Measurements from ENCODE around the gene PCDH7. TPM values are rescaled to one million over a fixed set of nuclear protein-coding genes. Genes with fewer than 3 reads are reported as not detected.

The PCDH7 gene
- 0.01 TPM for polyA plus RNA-seq (2013)

- DNase-seq = peak; percentile 42 to 80 (median 78)
- Histone ChIP-seq H3K9me3 (ENCODE audit: control extremely low read depth in 1 of 5, control insufficient read depth in 4 of 5, insufficient read depth in 2 of 5, low read depth in 1 of 5, low read length in 4 of 5) (no peaks in the 10 kb centered on the region), H3K4me3 (ENCODE audit: control insufficient read depth in 1 of 7, extremely low read depth in 1 of 7, insufficient read depth in 4 of 7, low read depth in 2 of 7, low read length in 6 of 7) (peak within 1 kb of the TSS; percentile 10 to 71 (median 63)), H3K4me1 (ENCODE audit: control extremely low read depth in 1 of 4, control insufficient read depth in 4 of 4, insufficient read depth in 4 of 4, low read length in 3 of 4) (peaks cover 0 to 64% (median 54%) of the 10 kb centered on the region in 4 experiments), H3K27ac (ENCODE audit: insufficient read depth in 1 of 2, low read depth in 1 of 2, low read length in 2 of 2, poor library complexity in 1 of 2, severe bottlenecking in 2 of 2) (no peak within 1 kb of the TSS), H3K27me3 (replicated peaks in 2 of 5; ENCODE audit: control insufficient read depth in 4 of 5, insufficient read depth in 5 of 5, low read length in 4 of 5) (peaks cover 14 to 75% (median 44%) of the 10 kb centered on the region in 5 experiments), H3K36me3 (ENCODE audit: control insufficient read depth in 4 of 4, insufficient read depth in 4 of 4, low read length in 3 of 4) (no peaks in the 10 kb centered on the region)
- ChIA-PET POLR2A (no interaction called here), CTCF (interaction anchor here (0.8 kb wide), 1 partner anchor 41 kb away, joined by 3 read pairs; no protein-coding TSS in a partner anchor)
- WGBS (ENCODE audit: insufficient coverage) = under 1% methylated on average over 44 of the region's 44 CpGs
Observed at GRCh38 chr4:30720021-30720660, at the start of gene PCDH7. TSS of gene PCDH7 (plus strand) at chr4:30720369. CDS start at chr4:30721423, 1,054 bp downstream.

GRCh38 chr4:30671926-30672448, 48.2 kb upstream of the PCDH7 start:
- ChIA-PET CTCF (no interaction called here), POLR2A (no interaction called here)
- H3K4me3 ChIP-seq (ENCODE audit: control insufficient read depth in 1 of 7, extremely low read depth in 1 of 7, insufficient read depth in 4 of 7, low read depth in 2 of 7, low read length in 6 of 7) = no peak overlapping the region
- WGBS (ENCODE audit: insufficient coverage) = 100% methylated on average over 1 of the region's 3 CpGs
- no peaks in the 10 kb centered on the region for H3K4me1 ChIP-seq (ENCODE audit: control extremely low read depth in 1 of 4, control insufficient read depth in 4 of 4, insufficient read depth in 4 of 4, low read length in 3 of 4)
- no peaks in the 10 kb centered on the region for H3K36me3 ChIP-seq (ENCODE audit: control insufficient read depth in 4 of 4, insufficient read depth in 4 of 4, low read length in 3 of 4)
- no peaks in the 10 kb centered on the region for H3K9me3 ChIP-seq (ENCODE audit: control extremely low read depth in 1 of 5, control insufficient read depth in 4 of 5, insufficient read depth in 2 of 5, low read depth in 1 of 5, low read length in 4 of 5)
- DNase-seq = no peak
- no peaks in the 10 kb centered on the region for H3K27me3 ChIP-seq (replicated peaks in 2 of 5; ENCODE audit: control insufficient read depth in 4 of 5, insufficient read depth in 5 of 5, low read length in 4 of 5)
- H3K27ac ChIP-seq (ENCODE audit: insufficient read depth in 1 of 2, low read depth in 1 of 2, low read length in 2 of 2, poor library complexity in 1 of 2, severe bottlenecking in 2 of 2) = no peak overlapping the region

- Histone ChIP-seq H3K27ac (ENCODE audit: insufficient read depth in 1 of 2, low read depth in 1 of 2, low read length in 2 of 2, poor library complexity in 1 of 2, severe bottlenecking in 2 of 2) (no peak overlapping the region), H3K4me1 (ENCODE audit: control extremely low read depth in 1 of 4, control insufficient read depth in 4 of 4, insufficient read depth in 4 of 4, low read length in 3 of 4) (no peaks in the 10 kb centered on the region), H3K27me3 (replicated peaks in 2 of 5; ENCODE audit: control insufficient read depth in 4 of 5, insufficient read depth in 5 of 5, low read length in 4 of 5) (no peaks in the 10 kb centered on the region), H3K36me3 (ENCODE audit: control insufficient read depth in 4 of 4, insufficient read depth in 4 of 4, low read length in 3 of 4) (no peaks in the 10 kb centered on the region), H3K9me3 (ENCODE audit: control extremely low read depth in 1 of 5, control insufficient read depth in 4 of 5, insufficient read depth in 2 of 5, low read depth in 1 of 5, low read length in 4 of 5) (no peaks in the 10 kb centered on the region), H3K4me3 (ENCODE audit: control insufficient read depth in 1 of 7, extremely low read depth in 1 of 7, insufficient read depth in 4 of 7, low read depth in 2 of 7, low read length in 6 of 7) (no peak overlapping the region)
- ChIA-PET POLR2A (no interaction called here), CTCF (no interaction called here)
- DNase-seq = no peak
Observed at GRCh38 chr4:30696191-30696590, 24.0 kb upstream of the PCDH7 start.

GRCh38 chr4:30714408-30715031, 5.6 kb upstream of the PCDH7 start:
- Histone ChIP-seq H3K36me3 (ENCODE audit: control insufficient read depth in 4 of 4, insufficient read depth in 4 of 4, low read length in 3 of 4) (no peaks in the 10 kb centered on the region), H3K9me3 (ENCODE audit: control extremely low read depth in 1 of 5, control insufficient read depth in 4 of 5, insufficient read depth in 2 of 5, low read depth in 1 of 5, low read length in 4 of 5) (peaks cover 0 to 4% (median 0%) of the 10 kb centered on the region in 5 experiments), H3K27ac (ENCODE audit: insufficient read depth in 1 of 2, low read depth in 1 of 2, low read length in 2 of 2, poor library complexity in 1 of 2, severe bottlenecking in 2 of 2) (no peak overlapping the region), H3K4me3 (ENCODE audit: control insufficient read depth in 1 of 7, extremely low read depth in 1 of 7, insufficient read depth in 4 of 7, low read depth in 2 of 7, low read length in 6 of 7) (no peak overlapping the region), H3K27me3 (replicated peaks in 2 of 5; ENCODE audit: control insufficient read depth in 4 of 5, insufficient read depth in 5 of 5, low read length in 4 of 5) (peaks cover 0 to 26% (median 13%) of the 10 kb centered on the region in 5 experiments), H3K4me1 (ENCODE audit: control extremely low read depth in 1 of 4, control insufficient read depth in 4 of 4, insufficient read depth in 4 of 4, low read length in 3 of 4) (peaks cover 0 to 32% (median 27%) of the 10 kb centered on the region in 4 experiments)
- CTCF ChIA-PET = interaction anchor here (1.6 to 2.2 kb wide), 2 partner anchors 7 to 11 kb away, joined by 5 to 11 read pairs; no protein-coding TSS in a partner anchor
- 53% methylated on average over 2 of the region's 6 CpGs for WGBS (ENCODE audit: insufficient coverage)
- POLR2A ChIA-PET = no interaction called here
- peak; percentile 46 to 62 (median 56) for DNase-seq

GRCh38 chr4:30716158-30716557, 4.0 kb upstream of the PCDH7 start:
- no peak overlapping the region for H3K27ac ChIP-seq (ENCODE audit: insufficient read depth in 1 of 2, low read depth in 1 of 2, low read length in 2 of 2, poor library complexity in 1 of 2, severe bottlenecking in 2 of 2)
- peak overlapping the region in 6 of 7 experiments; percentile 23 to 78 (median 57) for H3K4me3 ChIP-seq (ENCODE audit: control insufficient read depth in 1 of 7, extremely low read depth in 1 of 7, insufficient read depth in 4 of 7, low read depth in 2 of 7, low read length in 6 of 7)
- H3K4me1 ChIP-seq (ENCODE audit: control extremely low read depth in 1 of 4, control insufficient read depth in 4 of 4, insufficient read depth in 4 of 4, low read length in 3 of 4) = peaks cover 0 to 49% (median 42%) of the 10 kb centered on the region in 4 experiments
- ChIA-PET CTCF (interaction anchor here (0.6 kb wide), 1 partner anchor 383 kb away, joined by 3 read pairs; no protein-coding TSS in a partner anchor), POLR2A (no interaction called here)
- peaks cover 0 to 39% (median 21%) of the 10 kb centered on the region in 5 experiments for H3K27me3 ChIP-seq (replicated peaks in 2 of 5; ENCODE audit: control insufficient read depth in 4 of 5, insufficient read depth in 5 of 5, low read length in 4 of 5)
- 17% methylated on average over 2 of the region's 6 CpGs for WGBS (ENCODE audit: insufficient coverage)
- no peaks in the 10 kb centered on the region for H3K9me3 ChIP-seq (ENCODE audit: control extremely low read depth in 1 of 5, control insufficient read depth in 4 of 5, insufficient read depth in 2 of 5, low read depth in 1 of 5, low read length in 4 of 5)
- DNase-seq = peak; percentile 20 to 39 (median 34)
- H3K36me3 ChIP-seq (ENCODE audit: control insufficient read depth in 4 of 4, insufficient read depth in 4 of 4, low read length in 3 of 4) = no peaks in the 10 kb centered on the region

- Histone ChIP-seq H3K9me3 (ENCODE audit: control extremely low read depth in 1 of 5, control insufficient read depth in 4 of 5, insufficient read depth in 2 of 5, low read depth in 1 of 5, low read length in 4 of 5) (no peaks in the 10 kb centered on the region), H3K27me3 (replicated peaks in 2 of 5; ENCODE audit: control insufficient read depth in 4 of 5, insufficient read depth in 5 of 5, low read length in 4 of 5) (peaks cover 0 to 44% (median 25%) of the 10 kb centered on the region in 5 experiments), H3K4me3 (ENCODE audit: control insufficient read depth in 1 of 7, extremely low read depth in 1 of 7, insufficient read depth in 4 of 7, low read depth in 2 of 7, low read length in 6 of 7) (peak overlapping the region; percentile 33 to 78 (median 62)), H3K27ac (ENCODE audit: insufficient read depth in 1 of 2, low read depth in 1 of 2, low read length in 2 of 2, poor library complexity in 1 of 2, severe bottlenecking in 2 of 2) (no peak overlapping the region), H3K36me3 (ENCODE audit: control insufficient read depth in 4 of 4, insufficient read depth in 4 of 4, low read length in 3 of 4) (no peaks in the 10 kb centered on the region), H3K4me1 (ENCODE audit: control extremely low read depth in 1 of 4, control insufficient read depth in 4 of 4, insufficient read depth in 4 of 4, low read length in 3 of 4) (peaks cover 0 to 54% (median 47%) of the 10 kb centered on the region in 4 experiments)
- 0% methylated on average over 3 of the region's 15 CpGs for WGBS (ENCODE audit: insufficient coverage)
- ChIA-PET CTCF (interaction anchor here (0.6 kb wide), 1 partner anchor 382 kb away, joined by 3 read pairs; no protein-coding TSS in a partner anchor), POLR2A (no interaction called here)
- peak; percentile 22 to 59 (median 38) for DNase-seq
Observed at GRCh38 chr4:30716681-30717207, 3.4 kb upstream of the PCDH7 start.
